Skin epidermis (tissue), 12 donors: ENCODE results near the gene PACSIN2.
"Not testable (repeated sequence)": the region's sequence is repeated elsewhere in the genome, so short reads cannot be mapped to it uniquely, and the experiment has no call there.

Source experiments
- H3K27ac ChIP-seq, 21 experiments: fragments of 200-600 bp; sonication (generic) in 11 of 21; one replicate each; pipeline ENCODE4 v1.5.0; 2020; ENCODE audit warnings: mild to moderate bottlenecking in 3 of 21, inconsistent platforms in 2 of 21, moderate library complexity in 2 of 21
- H3K4me3 ChIP-seq, 7 experiments: fragments of 200-600 bp; sonication (generic) in 2 of 7; one replicate each; pipeline ENCODE4 v1.5.0; 2020; ENCODE audit warnings: inconsistent platforms in 2 of 7, mild to moderate bottlenecking in 2 of 7, moderate library complexity in 1 of 7

PACSIN2 gene

GRCh38 chr22:42957544-42957943 lies 57.4 kb downstream of the PACSIN2 start:
- Histone ChIP-seq H3K4me3 (no peak overlapping the region), H3K27ac (no peak overlapping the region)

- no peak overlapping the region for H3K27ac ChIP-seq
- no peak overlapping the region for H3K4me3 ChIP-seq
These were observed 59.1 kb downstream of the PACSIN2 start for GRCh38 chr22:42955848-42956247.

- no peak overlapping the region for H3K4me3 ChIP-seq
These were observed 59.8 kb downstream of the PACSIN2 start for GRCh38 chr22:42955087-42955635.

GRCh38 chr22:42953751-42954150 lies 61.2 kb downstream of the PACSIN2 start:
- H3K4me3 ChIP-seq, H3K27ac ChIP-seq: not testable (repeated sequence)

More at GRCh38 chr22:42955087-42955635, 59.8 kb downstream of the PACSIN2 start:
- no peak overlapping the region for H3K27ac ChIP-seq

DNA sequence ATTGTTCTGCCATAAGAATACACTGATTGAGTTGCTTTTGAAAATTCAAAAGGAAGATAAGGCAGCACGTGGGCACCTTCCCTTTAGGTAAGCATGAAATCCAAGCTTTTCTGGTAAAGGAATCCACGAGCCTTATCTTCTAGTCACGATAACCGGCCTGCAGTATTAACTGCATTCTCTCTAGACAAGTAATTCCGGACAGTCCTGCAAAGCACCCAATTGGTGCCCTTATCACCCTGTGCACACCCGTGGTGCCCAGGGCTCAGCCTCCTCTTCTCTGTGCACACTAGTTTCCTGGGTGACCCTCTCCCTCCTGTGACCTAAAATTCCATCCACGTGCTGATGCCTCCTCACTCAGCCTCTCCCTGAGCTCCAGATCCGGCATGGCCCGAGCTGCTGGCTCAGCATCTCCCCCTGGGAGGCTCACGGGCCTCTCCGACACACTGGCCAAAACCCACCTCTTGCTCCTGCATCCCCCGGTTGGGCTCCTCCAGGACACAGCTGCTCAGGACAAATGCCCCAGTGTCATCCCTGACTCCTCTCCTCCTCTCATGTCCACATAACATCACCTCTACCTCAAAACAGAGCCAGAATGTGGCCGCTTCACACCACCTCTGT lies 63.7 kb downstream of the PACSIN2 start:
- Histone ChIP-seq H3K4me3 (no peak overlapping the region), H3K27ac (no peak overlapping the region)

DNA sequence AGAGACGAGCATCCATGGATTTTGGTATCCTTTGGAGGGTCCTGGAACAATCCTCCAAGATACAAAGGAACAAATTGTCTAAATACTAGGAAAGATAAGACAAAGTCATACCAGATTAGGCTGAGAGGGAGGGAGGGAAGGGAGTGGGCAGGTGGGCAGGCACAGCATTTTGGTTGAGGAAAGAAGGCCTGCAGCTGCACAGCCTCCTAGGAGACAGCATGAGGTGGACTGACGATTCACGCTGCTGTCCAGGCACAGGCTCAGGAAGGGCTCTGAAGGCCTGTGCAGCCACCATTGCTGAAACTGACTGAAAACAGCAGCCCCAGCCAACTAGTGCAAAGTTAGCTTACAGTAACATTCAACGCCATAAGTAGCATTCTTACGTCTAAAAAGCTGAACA lies 64.7 kb downstream of the PACSIN2 start:
- Histone ChIP-seq H3K4me3 (no peak overlapping the region), H3K27ac (no peak overlapping the region)

DNA sequence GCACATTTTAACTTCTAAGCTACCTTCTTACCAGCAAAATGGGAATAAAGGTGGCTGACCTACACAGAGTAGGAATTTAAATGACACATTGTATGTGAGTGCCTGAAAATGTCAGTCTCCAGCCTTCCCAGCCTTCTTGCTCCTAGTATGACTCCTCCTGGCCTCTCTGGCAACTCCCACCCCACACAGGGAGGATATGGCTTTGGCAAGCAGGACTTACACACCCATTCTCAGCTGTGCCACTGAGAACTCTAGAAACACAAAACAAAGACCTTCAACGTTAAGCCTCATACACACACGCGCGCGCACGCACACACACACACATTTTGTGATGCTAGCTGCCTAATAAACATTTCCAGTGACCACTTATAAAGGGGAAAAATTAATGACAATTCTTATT lies 65.8 kb downstream of the PACSIN2 start:
- H3K27ac ChIP-seq = peak overlapping the region in 4 of 21 experiments; percentile 12 to 57 (median 38)
- H3K4me3 ChIP-seq = no peak overlapping the region

- Histone ChIP-seq H3K27ac (peak overlapping the region in 6 of 21 experiments; percentile 4 to 60 (median 52)), H3K4me3 (no peak overlapping the region)
These were observed 66.7 kb downstream of the PACSIN2 start for GRCh38 chr22:42948294-42948693.

- H3K4me3 ChIP-seq = no peak overlapping the region
- H3K27ac ChIP-seq = peak overlapping the region in 12 of 21 experiments; percentile 13 to 72 (median 29)
These were observed 67.5 kb downstream of the PACSIN2 start for GRCh38 chr22:42947211-42947990.

DNA sequence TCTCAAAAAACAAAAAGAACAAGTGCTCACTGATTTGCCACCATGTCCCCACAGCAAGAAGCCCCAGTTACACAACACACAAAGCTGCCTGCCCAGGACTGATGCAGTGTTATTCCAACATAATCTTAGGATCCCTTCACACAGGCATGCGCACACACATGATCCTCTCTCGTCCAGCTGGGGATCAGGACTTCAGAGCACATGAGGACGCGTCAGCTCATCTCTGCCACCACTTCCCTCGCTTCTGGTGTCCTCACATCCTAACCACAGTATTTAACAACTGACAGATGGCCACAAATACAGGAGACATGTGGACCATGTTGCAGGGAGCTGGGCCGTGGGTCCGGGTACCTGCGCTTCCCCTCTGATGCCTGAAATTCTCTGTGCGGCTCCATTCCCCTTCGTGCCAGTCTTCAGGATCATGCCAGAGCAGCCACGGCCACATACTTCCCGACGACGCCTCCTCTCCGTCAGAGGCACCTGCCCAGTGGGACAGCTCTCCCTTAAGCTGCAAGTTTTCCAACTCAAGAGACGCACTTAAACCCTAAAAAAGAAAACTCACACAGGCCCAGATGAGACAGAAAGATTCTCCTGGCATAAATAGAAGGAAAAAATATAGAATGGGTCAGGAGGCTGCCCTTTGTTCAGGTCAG lies 68.3 kb downstream of the PACSIN2 start:
- peak overlapping the region in 12 of 21 experiments; percentile 14 to 72 (median 34) for H3K27ac ChIP-seq
- no peak overlapping the region for H3K4me3 ChIP-seq

- Histone ChIP-seq H3K27ac (peak overlapping the region in 10 of 21 experiments; percentile 6 to 72 (median 24)), H3K4me3 (no peak overlapping the region)
These were observed 69.2 kb downstream of the PACSIN2 start for GRCh38 chr22:42945736-42946135.

GRCh38 chr22:42945027-42945426 lies 69.9 kb downstream of the PACSIN2 start:
- Histone ChIP-seq H3K27ac (peak overlapping the region in 5 of 21 experiments; percentile 6 to 33 (median 25)), H3K4me3 (no peak overlapping the region)

GRCh38 chr22:42944409-42944808 lies 70.5 kb downstream of the PACSIN2 start:
- H3K27ac ChIP-seq = peak overlapping the region in 3 of 21 experiments; percentile 28 to 63 (median 57)
- H3K4me3 ChIP-seq = no peak overlapping the region

DNA sequence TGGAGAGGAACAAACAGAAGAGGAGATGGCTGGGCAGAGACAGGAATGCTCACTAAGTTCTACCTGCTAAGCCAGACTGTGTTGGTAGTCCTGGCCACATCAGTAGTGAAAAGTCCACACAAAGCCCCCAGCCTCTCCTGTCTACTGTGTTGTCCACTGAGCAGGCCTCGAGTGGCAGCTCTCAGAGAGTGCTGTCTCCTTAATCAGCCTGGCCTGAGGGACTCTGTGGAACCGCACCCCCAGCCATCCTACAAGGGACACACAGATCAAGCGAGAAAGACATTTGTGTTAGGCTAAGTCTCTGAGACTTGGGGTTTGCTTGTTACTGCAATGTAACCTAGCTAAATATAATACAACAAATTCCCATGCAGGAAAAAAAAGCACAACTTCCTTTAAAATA lies 71.0 kb downstream of the PACSIN2 start:
- H3K27ac ChIP-seq = peak overlapping the region in 10 of 21 experiments; percentile 8 to 75 (median 48)

GRCh38 chr22:42942351-42942750 lies 72.6 kb downstream of the PACSIN2 start:
- H3K4me3 ChIP-seq = no peak overlapping the region
- peak overlapping the region in 3 of 21 experiments; percentile 7 to 57 (median 49) for H3K27ac ChIP-seq

More for the DNA sequence above, 71.0 kb downstream of the PACSIN2 start:
- H3K4me3 ChIP-seq = no peak overlapping the region

DNA sequence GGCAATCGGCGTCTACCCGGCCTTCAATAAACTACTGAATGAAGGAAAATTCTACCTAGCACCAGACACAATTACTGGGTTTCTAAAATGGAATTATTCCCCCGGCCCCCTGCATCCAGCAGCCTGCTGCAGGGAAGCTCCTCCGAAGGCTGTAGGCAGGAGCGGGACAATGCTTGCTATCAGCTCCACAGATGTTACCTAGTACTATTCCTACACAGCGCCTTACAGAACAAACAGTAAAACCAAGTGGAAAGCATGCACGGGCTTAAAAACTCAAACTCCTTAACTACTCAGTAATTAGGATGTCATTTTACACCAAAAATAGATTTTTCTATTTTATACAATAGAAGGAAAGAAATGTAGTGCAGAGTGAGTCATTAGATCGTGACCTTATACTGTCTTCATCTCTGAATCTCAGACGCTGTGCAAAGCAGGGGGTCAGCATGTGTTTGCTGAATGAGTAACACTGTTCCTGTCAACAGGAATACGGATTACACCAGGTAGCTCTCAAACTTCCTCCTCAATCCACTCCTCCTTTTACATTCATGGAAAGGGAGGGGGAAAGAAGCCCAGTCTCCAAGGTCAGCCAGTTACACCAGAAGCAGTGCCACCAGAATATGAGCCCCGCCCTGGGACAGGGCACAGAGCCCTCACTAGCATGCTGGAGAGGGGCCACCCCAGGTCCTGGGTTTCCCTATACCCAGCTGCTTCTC lies 74.9 kb downstream of the PACSIN2 start:
- H3K4me3 ChIP-seq = no peak overlapping the region
- peak overlapping the region in 18 of 21 experiments; percentile 44 to 88 (median 72) for H3K27ac ChIP-seq

GRCh38 chr22:42939451-42939881 lies 75.5 kb downstream of the PACSIN2 start:
- no peak overlapping the region for H3K4me3 ChIP-seq
- peak overlapping the region in 18 of 21 experiments; percentile 14 to 88 (median 72) for H3K27ac ChIP-seq

DNA sequence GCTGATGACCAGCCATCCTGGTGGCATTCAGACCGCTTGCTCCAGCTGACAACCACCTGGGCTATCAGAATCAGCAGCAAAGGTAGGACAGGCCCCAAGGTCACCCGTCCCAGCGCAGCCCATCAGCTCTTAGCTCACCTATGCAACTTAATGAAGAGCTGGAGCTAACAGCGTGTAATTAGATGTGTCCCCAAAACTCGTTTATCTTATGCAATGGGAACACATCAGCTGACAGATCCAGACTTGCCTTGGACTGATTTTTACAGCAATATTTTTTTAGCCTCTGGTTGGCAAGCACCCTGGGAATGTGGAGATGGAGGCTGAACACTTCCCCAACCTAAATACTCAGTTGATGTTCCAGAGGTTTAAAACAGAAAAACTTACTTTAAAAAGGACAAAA lies 76.0 kb downstream of the PACSIN2 start:
- peak overlapping the region in 19 of 21 experiments; percentile 23 to 88 (median 72) for H3K27ac ChIP-seq
- no peak overlapping the region for H3K4me3 ChIP-seq

DNA sequence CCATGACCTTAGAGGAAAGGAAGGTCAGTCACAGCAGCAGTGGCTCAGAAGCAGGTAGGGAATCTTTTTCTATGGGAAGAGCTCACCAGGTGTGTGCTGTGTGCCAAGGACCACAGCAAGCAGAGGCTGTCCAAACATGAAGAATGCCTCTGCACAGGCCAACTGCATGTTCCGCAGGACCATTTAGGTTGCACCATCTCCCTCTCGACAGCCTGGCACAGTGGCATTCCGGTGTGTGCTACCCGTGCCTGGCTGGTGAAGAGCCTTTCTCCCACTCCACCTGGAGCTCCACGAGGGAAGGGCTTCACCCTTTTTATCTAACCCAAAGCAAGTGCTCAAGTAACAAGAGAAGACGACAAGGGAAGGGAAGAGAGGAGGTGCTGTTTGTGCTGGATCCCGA lies 76.5 kb downstream of the PACSIN2 start:
- Histone ChIP-seq H3K27ac (peak overlapping the region in 19 of 21 experiments; percentile 23 to 88 (median 72)), H3K4me3 (no peak overlapping the region)
